GM18868 (cell line): ENCODE results near the gene IFNAR1.
"Not testable (repeated sequence)": the region's sequence is repeated elsewhere in the genome, so short reads cannot be mapped to it uniquely, and the experiment has no call there.

ENCODE experiments used
- ATAC-seq: cut with Tn5 transposase; IDR thresholded peaks from one replicate; pipeline ENCODE4 v1.9.1; 2021; ENCODE audit warnings: mild to moderate bottlenecking, moderate library complexity; ENCODE audit not compliant: unreplicated experiment

The IFNAR1 gene

GRCh38 chr21:33339918-33340317 is 15.1 kb downstream of the IFNAR1 start:
- ATAC-seq: no peak

GRCh38 chr21:33345751-33346238 is 21.0 kb downstream of the IFNAR1 start:
- ATAC-seq: no peak

- no peak for ATAC-seq
Observed at GRCh38 chr21:33348706-33349105, 23.9 kb downstream of the IFNAR1 start.

- no peak for ATAC-seq
Observed at GRCh38 chr21:33350676-33351075, 25.9 kb downstream of the IFNAR1 start.

GRCh38 chr21:33355355-33355754 is 30.6 kb downstream of the IFNAR1 start:
- ATAC-seq: no peak

GRCh38 chr21:33355996-33356395 is 31.2 kb downstream of the IFNAR1 start:
- no peak for ATAC-seq

GRCh38 chr21:33357177-33357576 is 32.4 kb downstream of the IFNAR1 start:
- ATAC-seq: no peak

GRCh38 chr21:33359446-33359845 is 34.7 kb downstream of the IFNAR1 start:
- no peak for ATAC-seq

- ATAC-seq: no peak
Observed at GRCh38 chr21:33360281-33360680, 35.5 kb downstream of the IFNAR1 start.

GRCh38 chr21:33360881-33361602 is 36.3 kb downstream of the IFNAR1 start:
- ATAC-seq: peak; percentile 81

- no peak for ATAC-seq
Observed at GRCh38 chr21:33362044-33362555, 37.3 kb downstream of the IFNAR1 start.

GRCh38 chr21:33363911-33364609 is 39.3 kb downstream of the IFNAR1 start:
- ATAC-seq: not testable (repeated sequence)

GRCh38 chr21:33364830-33365229 is 40.1 kb downstream of the IFNAR1 start:
- ATAC-seq: no peak

GRCh38 chr21:33367309-33367973 is 42.7 kb downstream of the IFNAR1 start:
- ATAC-seq: no peak

GRCh38 chr21:33368124-33368523 is 43.4 kb downstream of the IFNAR1 start:
- no peak for ATAC-seq

GRCh38 chr21:33368576-33368975 is 43.8 kb downstream of the IFNAR1 start:
- ATAC-seq: no peak

GRCh38 chr21:33369586-33369985 is 44.8 kb downstream of the IFNAR1 start:
- no peak for ATAC-seq

GRCh38 chr21:33370305-33370704 is 45.5 kb downstream of the IFNAR1 start:
- ATAC-seq: no peak

GRCh38 chr21:33371366-33371765 is 46.6 kb downstream of the IFNAR1 start:
- ATAC-seq: no peak

- ATAC-seq: no peak
Observed at GRCh38 chr21:33372582-33372981, 47.8 kb downstream of the IFNAR1 start.

- ATAC-seq: no peak
Observed at GRCh38 chr21:33373451-33373850, 48.7 kb downstream of the IFNAR1 start.

GRCh38 chr21:33374080-33374449 is 49.3 kb downstream of the IFNAR1 start:
- no peak for ATAC-seq
